ENCODE data around the gene TARM1. TPM values are rescaled to one million over a fixed set of nuclear protein-coding genes. Genes with fewer than 3 reads are reported as not detected.
"Not testable (repeated sequence)": the region's sequence is repeated elsewhere in the genome, so short reads cannot be mapped to it uniquely, and the experiment has no call there.

The TARM1 gene
- total and polyA plus RNA-seq, 2 donors (not counting 1 experiment from before 2014, with no cell fraction given) = not detected

GRCh38 chr19:54096617-54097106 is 15.5 kb upstream of the TARM1 start:
- H3K79me2 ChIP-seq (ENCODE audit: control insufficient read depth, insufficient read depth, low read length) = no peaks in the 10 kb centered on the region
- H3K9ac ChIP-seq (ENCODE audit: low read length) = peak overlapping the region; percentile 8
- H3K27ac ChIP-seq (ENCODE audit: low read length in 2 of 2) = no peak overlapping the region
- H3K4me1 ChIP-seq (ENCODE audit: control insufficient read depth in 2 of 2, insufficient read depth in 2 of 2, low read length in 2 of 2) = peaks cover 15 to 16% of the 10 kb centered on the region in 2 donors
- H3K36me3 ChIP-seq (replicated peaks in 1 of 2; ENCODE audit: control extremely low read depth in 1 of 2, control insufficient read depth in 1 of 2, extremely low read depth in 1 of 2, insufficient read depth in 2 of 2, low read length in 1 of 2) = no peaks in the 10 kb centered on the region
- H2AFZ ChIP-seq (ENCODE audit: insufficient read depth, low read depth, low read length, poor library complexity, severe bottlenecking) = peak overlapping the region; percentile 87
- ATAC-seq (ENCODE audit: low read depth) (peak; percentile 35), DNase-seq (peak; percentile 56)
- H3K4me3 ChIP-seq (ENCODE audit: control extremely low read depth in 1 of 5, extremely low read depth in 1 of 5, insufficient read depth in 1 of 5, low read depth in 2 of 5, low read length in 4 of 5) = peak overlapping the region in 2 of 5 experiments; percentile 37 to 50
- peaks cover 0 to 34% (median 15%) of the 10 kb centered on the region in 4 experiments for H3K27me3 ChIP-seq (replicated peaks in 1 of 4; ENCODE audit: control extremely low read depth in 1 of 4, control insufficient read depth in 3 of 4, insufficient read depth in 4 of 4, low read length in 3 of 4)
- peaks cover 0 to 23% (median 0%) of the 10 kb centered on the region in 3 donors for H3K9me3 ChIP-seq (ENCODE audit: control extremely low read depth in 1 of 3, control insufficient read depth in 2 of 3, insufficient read depth in 1 of 3, low read length in 2 of 3)
- 3% methylated on average over 12 of the region's 14 CpGs for WGBS (ENCODE audit: insufficient coverage)
- peak overlapping the region; percentile 7 for H3K27ac Mint-ChIP-seq
- H4K20me1 ChIP-seq (ENCODE audit: control insufficient read depth, insufficient read depth, low read length, poor library complexity, severe bottlenecking) = no peaks in the 10 kb centered on the region
- H3K9me3 Mint-ChIP-seq (ENCODE audit: insufficient read depth) = no peaks in the 10 kb centered on the region
- TF ChIP-seq EZH2 (IDR thresholded peaks at IDR 0.05; ENCODE audit: borderline replicate concordance, insufficient read depth, low read depth, low read length, poor library complexity, severe bottlenecking) (no peak), CTCF (IDR thresholded peaks at IDR 0.05) (no peak)
- POLR2A ChIA-PET = no interaction called here
- CTCF ChIA-PET = no interaction called here
- H3K4me2 ChIP-seq (replicated peaks; ENCODE audit: low read depth, low read length, poor library complexity, severe bottlenecking) = peak overlapping the region; percentile 77
- H3K4me3 Mint-ChIP-seq = peak overlapping the region; percentile 69
- peaks cover 7% of the 10 kb centered on the region for H3K4me1 Mint-ChIP-seq
- intact Hi-C loops (cut with micrococcal nuclease) = no loop called here
- H3K27me3 Mint-ChIP-seq = peaks cover 18% of the 10 kb centered on the region

- Histone ChIP-seq H3K4me2 (replicated peaks; ENCODE audit: low read depth, low read length, poor library complexity, severe bottlenecking) (peak overlapping the region; percentile 77), H3K27me3 (replicated peaks in 1 of 4; ENCODE audit: control extremely low read depth in 1 of 4, control insufficient read depth in 3 of 4, insufficient read depth in 4 of 4, low read length in 3 of 4) (peaks cover 0 to 34% (median 15%) of the 10 kb centered on the region in 4 experiments), H3K9me3 (ENCODE audit: control extremely low read depth in 1 of 3, control insufficient read depth in 2 of 3, insufficient read depth in 1 of 3, low read length in 2 of 3) (peaks cover 0 to 20% (median 0%) of the 10 kb centered on the region in 3 donors), H3K4me1 (ENCODE audit: control insufficient read depth in 2 of 2, insufficient read depth in 2 of 2, low read length in 2 of 2) (peaks cover 15 to 16% of the 10 kb centered on the region in 2 donors), H2AFZ (ENCODE audit: insufficient read depth, low read depth, low read length, poor library complexity, severe bottlenecking) (peak overlapping the region; percentile 87), H3K4me3 (ENCODE audit: control extremely low read depth in 1 of 5, extremely low read depth in 1 of 5, insufficient read depth in 1 of 5, low read depth in 2 of 5, low read length in 4 of 5) (peak overlapping the region in 4 of 5 experiments; percentile 1 to 50 (median 40)), H3K9ac (ENCODE audit: low read length) (peak overlapping the region; percentile 54)
- H3K36me3 ChIP-seq (replicated peaks in 1 of 2; ENCODE audit: control extremely low read depth in 1 of 2, control insufficient read depth in 1 of 2, extremely low read depth in 1 of 2, insufficient read depth in 2 of 2, low read length in 1 of 2); POLR2A ChIA-PET; H3K9me3 Mint-ChIP-seq (ENCODE audit: insufficient read depth); H4K20me1 ChIP-seq (ENCODE audit: control insufficient read depth, insufficient read depth, low read length, poor library complexity, severe bottlenecking); H3K79me2 ChIP-seq (ENCODE audit: control insufficient read depth, insufficient read depth, low read length); H3K27ac ChIP-seq (ENCODE audit: low read length in 2 of 2); intact Hi-C loops (cut with micrococcal nuclease); H3K4me1 Mint-ChIP-seq: not testable (repeated sequence)
- H3K27me3 Mint-ChIP-seq = peaks cover 22% of the 10 kb centered on the region
- peak; percentile 69 for DNase-seq
- CTCF ChIA-PET = interaction anchor here (1.6 kb wide), 1 partner anchor 12 kb away, joined by 4 read pairs; no protein-coding TSS in a partner anchor
- WGBS (ENCODE audit: insufficient coverage) = 3% methylated on average over 46 of the region's 46 CpGs
- peak overlapping the region; percentile 7 for H3K27ac Mint-ChIP-seq
- peak; percentile 82 for ATAC-seq (ENCODE audit: low read depth)
- peak overlapping the region; percentile 80 for H3K4me3 Mint-ChIP-seq
Observed at GRCh38 chr19:54095859-54096616, 14.9 kb upstream of the TARM1 start.
